GM12864 (cell line): ENCODE data around the gene TEX12.

ENCODE experiments used
- DNase-seq: peaks from one replicate; pipeline ENCODE4 v3.0.0-alpha.2; 2011; ENCODE audit warnings: low read depth
- H3K4me3 ChIP-seq: 2 replicates; pipeline ENCODE4 v1.5.1; 2011; ENCODE audit warnings: mild to moderate bottlenecking, low read depth, low read length, control low read depth
- CTCF ChIP-seq: IDR thresholded peaks from 2 replicates; pipeline ENCODE4 v1.5.1; 2011; ENCODE audit warnings: low read depth, mild to moderate bottlenecking, moderate library complexity, low read length, control low read depth, inconsistent platforms; ENCODE audit errors: missing control alignments

Gene TEX12

GRCh38 chr11:112167145-112167544 is at the start of gene TEX12:
Gene TEX12, plus strand, starts transcription at chr11:112167372. Its CDS starts 1,897 bp downstream, at chr11:112169269.
- no peak within 1 kb of the TSS for H3K4me3 ChIP-seq
- no peak for DNase-seq
- no peak for TF ChIP-seq CTCF

DNA sequence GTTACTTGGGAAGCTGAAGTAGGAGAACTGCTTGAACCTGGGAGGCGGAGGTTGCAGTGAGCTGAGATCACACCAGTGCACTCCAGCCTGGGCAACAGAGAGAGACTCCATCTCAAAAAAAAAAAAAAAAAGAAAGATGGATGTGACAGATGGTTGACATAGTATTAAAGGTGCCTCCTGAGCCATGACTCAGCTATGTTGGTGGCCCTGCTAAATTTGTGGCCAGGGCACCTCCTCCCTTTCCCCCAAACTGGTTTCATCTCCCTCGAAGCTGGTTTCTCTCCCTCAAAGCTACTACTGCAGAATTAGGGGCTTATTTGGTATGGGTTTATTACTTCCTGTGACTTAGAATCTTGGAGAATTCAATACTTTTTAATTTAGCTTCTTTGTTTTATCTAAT is 49.0 kb upstream of the TEX12 start:
- DNase-seq, result no peak
- H3K4me3 ChIP-seq, result no peak overlapping the region
- TF ChIP-seq CTCF, result no peak

- H3K4me3 ChIP-seq, result no peak overlapping the region
- TF ChIP-seq CTCF, result no peak
- no peak for DNase-seq
Observed at GRCh38 chr11:112121981-112122615, 45.1 kb upstream of the TEX12 start.

DNA sequence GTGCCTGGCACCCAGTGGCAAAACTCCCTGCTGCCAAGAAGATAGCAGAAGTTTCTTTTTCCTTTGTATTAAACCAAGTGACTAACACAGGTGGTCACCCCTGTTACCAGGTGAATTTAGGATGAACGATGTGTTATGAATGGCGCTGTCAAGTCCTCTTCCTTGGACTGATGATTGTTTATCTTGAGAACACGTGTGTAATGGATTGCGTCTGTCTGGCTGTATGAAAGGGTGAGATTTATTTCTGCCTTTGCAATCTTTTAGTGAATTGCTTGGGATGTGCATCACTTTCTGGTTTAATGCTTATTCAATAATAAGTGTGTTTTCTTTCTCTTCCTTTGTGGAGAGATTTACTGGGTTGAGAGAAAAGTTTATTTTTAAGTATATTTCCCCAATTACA is 44.0 kb upstream of the TEX12 start:
- H3K4me3 ChIP-seq, result no peak overlapping the region
- TF ChIP-seq CTCF, result no peak
- DNase-seq, result no peak

GRCh38 chr11:112127056-112127455 is 40.1 kb upstream of the TEX12 start:
- no peak for TF ChIP-seq CTCF
- DNase-seq, result no peak
- no peak overlapping the region for H3K4me3 ChIP-seq

GRCh38 chr11:112128483-112129121 is 38.6 kb upstream of the TEX12 start:
- no peak overlapping the region for H3K4me3 ChIP-seq
- no peak for TF ChIP-seq CTCF
- no peak for DNase-seq

GRCh38 chr11:112129656-112130055 is 37.5 kb upstream of the TEX12 start:
- no peak for DNase-seq
- no peak overlapping the region for H3K4me3 ChIP-seq
- no peak for TF ChIP-seq CTCF
